AG04450 (cell line): Measurements from ENCODE around the gene LRRC41. TPM values are rescaled to one million over a fixed set of nuclear protein-coding genes. Genes with fewer than 3 reads are reported as not detected.

Experiments used
- CTCF ChIA-PET: fragments of 300-600, 350-600 bp; formaldehyde crosslinking; extraction: SDS; loops from one replicate; lab custom pipeline; 2022; ENCODE audit warnings: antibody characterized with exemption, inconsistent platforms; lab: Charles Lee
- POLR2A ChIA-PET: fragments of 350-600 bp; formaldehyde crosslinking; extraction: SDS; loops from one replicate; lab custom pipeline; 2021; ENCODE audit warnings: antibody characterized with exemption, inconsistent platforms; lab: Yijun Ruan, JAX
- DNase-seq: peaks from one replicate; pipeline ENCODE4 v3.0.0-alpha.2; 2011; ENCODE audit warnings: low read depth, low spot score
- H3K27ac ChIP-seq: one replicate; pipeline ENCODE4 v1.5.1; 2012; ENCODE audit warnings: low read depth, low read length, control low read depth
- H3K27me3 ChIP-seq: one replicate; pipeline ENCODE4 v1.6.0; 2012; ENCODE audit warnings: low read length; ENCODE audit not compliant: control insufficient read depth, insufficient read depth
- H3K4me3 ChIP-seq: 2 replicates; pipeline ENCODE4 v1.5.1; 2011; ENCODE audit warnings: mild to moderate bottlenecking, low read depth, low read length, control low read depth
- H3K9me3 ChIP-seq: 2 replicates; pipeline ENCODE4 v1.5.1; 2012; ENCODE audit warnings: low read length; ENCODE audit not compliant: control insufficient read depth, insufficient read depth
- polyA plus RNA-seq: library from polyadenylated mRNA; depleted of rRNA; stranded (reverse); fragments of >200 nt; gene quantifications from 2 replicates; pipeline ENCODE4 v1.2.3, GENCODE V29; 2011
- TF ChIP-seq, protein P1 (sequence below): IDR thresholded peaks from 2 replicates; pipeline ENCODE4 v1.5.1; 2011; ENCODE audit warnings: low read depth, low read length, control low read depth, inconsistent platforms

The LRRC41 gene
- polyA plus RNA-seq, 1 experiment, result 66.3 TPM

DNA sequence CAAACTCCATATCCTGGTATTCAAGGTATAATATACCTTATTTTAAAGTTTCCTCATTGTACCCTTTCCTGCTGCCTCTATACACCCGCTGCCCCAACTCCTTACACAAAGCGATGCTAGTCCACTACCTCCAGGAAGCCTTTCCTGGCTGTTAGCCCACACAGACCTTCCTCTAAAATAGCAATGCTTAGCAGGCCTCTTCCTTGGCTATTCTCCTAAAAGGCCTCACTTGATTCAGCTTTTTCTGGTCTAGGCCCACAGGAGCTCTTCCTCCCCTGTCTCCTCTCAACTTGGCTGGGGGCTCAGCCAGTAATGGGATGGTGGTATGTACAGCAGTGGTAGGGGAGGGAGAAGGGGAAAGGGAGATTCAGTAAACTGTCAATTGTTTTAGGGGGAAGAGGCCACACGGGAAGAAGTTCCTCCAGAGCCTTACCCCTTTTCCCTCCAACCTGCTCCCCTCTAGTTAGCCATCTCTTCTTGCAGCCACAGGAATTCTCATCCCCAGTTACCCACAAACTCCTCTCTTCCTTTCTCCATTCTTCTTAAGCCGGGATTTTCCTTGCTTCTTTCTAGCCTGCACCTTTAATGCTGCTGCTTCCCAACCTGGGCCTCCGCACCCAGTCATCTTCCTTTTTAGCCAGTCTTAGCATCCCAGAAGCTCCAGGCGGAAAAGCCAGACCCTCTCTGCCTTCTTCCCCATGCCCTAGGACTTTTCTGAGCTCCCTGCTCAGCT lies 2.6 kb downstream of the LRRC41 start:
- H3K9me3 ChIP-seq, result no peaks in the 10 kb centered on the region; the same call in 1 of the 2 replicates
- peak overlapping the region; percentile 95 for H3K27ac ChIP-seq
- ChIA-PET POLR2A (no interaction called here), CTCF (interaction anchor here (1.0 kb wide), 1 partner anchor 46 kb away, joined by 3 read pairs; no protein-coding TSS in a partner anchor)
- H3K4me3 ChIP-seq, result peak overlapping the region; percentile 86
- TF ChIP-seq, protein P1, sequence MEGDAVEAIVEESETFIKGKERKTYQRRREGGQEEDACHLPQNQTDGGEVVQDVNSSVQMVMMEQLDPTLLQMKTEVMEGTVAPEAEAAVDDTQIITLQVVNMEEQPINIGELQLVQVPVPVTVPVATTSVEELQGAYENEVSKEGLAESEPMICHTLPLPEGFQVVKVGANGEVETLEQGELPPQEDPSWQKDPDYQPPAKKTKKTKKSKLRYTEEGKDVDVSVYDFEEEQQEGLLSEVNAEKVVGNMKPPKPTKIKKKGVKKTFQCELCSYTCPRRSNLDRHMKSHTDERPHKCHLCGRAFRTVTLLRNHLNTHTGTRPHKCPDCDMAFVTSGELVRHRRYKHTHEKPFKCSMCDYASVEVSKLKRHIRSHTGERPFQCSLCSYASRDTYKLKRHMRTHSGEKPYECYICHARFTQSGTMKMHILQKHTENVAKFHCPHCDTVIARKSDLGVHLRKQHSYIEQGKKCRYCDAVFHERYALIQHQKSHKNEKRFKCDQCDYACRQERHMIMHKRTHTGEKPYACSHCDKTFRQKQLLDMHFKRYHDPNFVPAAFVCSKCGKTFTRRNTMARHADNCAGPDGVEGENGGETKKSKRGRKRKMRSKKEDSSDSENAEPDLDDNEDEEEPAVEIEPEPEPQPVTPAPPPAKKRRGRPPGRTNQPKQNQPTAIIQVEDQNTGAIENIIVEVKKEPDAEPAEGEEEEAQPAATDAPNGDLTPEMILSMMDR, result no peak
- DNase-seq, result no peak
- no peaks in the 10 kb centered on the region for H3K27me3 ChIP-seq

DNA sequence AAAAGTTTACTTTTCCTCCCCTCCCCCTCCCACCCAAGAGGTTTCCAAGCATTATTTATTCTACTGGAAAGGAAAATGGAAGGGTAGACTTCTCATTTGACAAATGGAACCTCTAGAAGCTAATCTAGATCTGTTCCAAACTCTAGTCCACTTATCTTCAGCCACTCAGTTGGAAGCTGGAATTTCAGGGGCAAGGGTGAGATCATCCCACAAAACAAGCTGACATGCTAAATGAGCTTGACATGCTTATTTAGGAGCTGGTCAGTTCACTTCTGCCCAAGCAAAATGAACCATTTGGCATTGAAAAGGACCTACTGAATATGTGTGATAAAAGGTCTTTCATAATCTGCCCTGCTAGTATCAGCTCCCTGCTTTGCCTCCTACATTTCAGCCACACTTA lies 5.0 kb downstream of the LRRC41 start:
- H3K4me3 ChIP-seq, result no peak overlapping the region
- TF ChIP-seq, protein P1, result no peak
- no peaks in the 10 kb centered on the region; the same call in 1 of the 2 replicates for H3K9me3 ChIP-seq
- H3K27me3 ChIP-seq, result no peaks in the 10 kb centered on the region
- no peak overlapping the region for H3K27ac ChIP-seq
- CTCF ChIA-PET, result interaction anchor here (0.7 kb wide), 1 partner anchor 67 kb away, joined by 5 read pairs; no protein-coding TSS in a partner anchor
- no peak for DNase-seq
- POLR2A ChIA-PET, result interaction anchor here (0.7 kb wide), 1 partner anchor 14 kb away, joined by 14 read pairs; no protein-coding TSS in a partner anchor

DNA sequence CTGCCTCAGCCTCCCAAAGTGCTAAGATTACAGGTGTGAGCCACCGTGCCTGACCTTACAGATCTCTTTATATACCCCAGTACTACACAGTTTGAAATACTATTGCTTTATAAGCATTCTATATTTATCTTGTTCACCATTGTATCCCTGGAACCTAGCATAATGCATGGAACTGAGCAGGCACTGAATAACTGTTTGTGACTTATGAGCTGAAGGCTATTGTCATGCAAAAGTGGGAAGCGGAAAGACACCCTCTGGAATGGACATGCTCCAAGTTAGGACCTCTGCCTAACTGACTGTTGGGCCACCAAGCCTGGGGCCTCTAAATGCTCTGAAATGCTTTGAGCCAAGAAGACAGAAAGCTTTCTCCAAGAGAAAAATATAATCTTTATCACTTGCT lies 8.1 kb downstream of the LRRC41 start:
- no peak for DNase-seq
- Histone ChIP-seq H3K27me3 (no peaks in the 10 kb centered on the region), H3K27ac (no peak overlapping the region), H3K9me3 (no peaks in the 10 kb centered on the region), H3K4me3 (no peak overlapping the region)
- ChIA-PET CTCF (interaction anchor here (1.0 kb wide), 1 partner anchor 52 kb away, joined by 4 read pairs; no protein-coding TSS in a partner anchor), POLR2A (no interaction called here)
- TF ChIP-seq, protein P1, result no peak

DNA sequence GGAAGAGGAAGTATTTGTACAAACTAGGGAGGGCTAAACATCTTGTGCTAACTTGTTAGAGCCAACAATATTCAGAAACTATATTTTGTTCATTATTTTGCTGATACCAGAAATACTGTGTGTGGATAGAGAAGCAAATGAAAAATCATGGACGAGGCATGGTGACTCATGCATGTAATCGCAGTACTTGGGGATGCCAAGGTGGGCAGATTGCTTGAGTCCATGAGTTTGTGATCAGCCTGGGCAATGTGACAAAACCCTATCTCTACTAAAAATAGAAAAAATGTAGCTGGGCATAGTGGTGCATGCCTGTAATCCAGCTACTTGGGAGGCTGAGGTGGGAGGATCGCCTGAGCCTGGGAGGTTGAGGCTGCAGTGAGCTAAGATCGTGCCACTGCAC lies 13.4 kb downstream of the LRRC41 start:
- Histone ChIP-seq H3K27me3 (no peaks in the 10 kb centered on the region), H3K4me3 (no peak overlapping the region), H3K27ac (no peak overlapping the region), H3K9me3 (no peaks in the 10 kb centered on the region; the same call in 1 of the 2 replicates)
- CTCF ChIA-PET, result interaction anchor here (0.7 to 1.0 kb wide), 2 partner anchors 66 to 70 kb away, joined by 3 read pairs; no protein-coding TSS in a partner anchor
- TF ChIP-seq, protein P1, result no peak
- no peak for DNase-seq
- POLR2A ChIA-PET, result interaction anchor here (0.8 kb wide), 1 partner anchor 52 kb away, joined by 9 read pairs; no protein-coding TSS in a partner anchor

DNA sequence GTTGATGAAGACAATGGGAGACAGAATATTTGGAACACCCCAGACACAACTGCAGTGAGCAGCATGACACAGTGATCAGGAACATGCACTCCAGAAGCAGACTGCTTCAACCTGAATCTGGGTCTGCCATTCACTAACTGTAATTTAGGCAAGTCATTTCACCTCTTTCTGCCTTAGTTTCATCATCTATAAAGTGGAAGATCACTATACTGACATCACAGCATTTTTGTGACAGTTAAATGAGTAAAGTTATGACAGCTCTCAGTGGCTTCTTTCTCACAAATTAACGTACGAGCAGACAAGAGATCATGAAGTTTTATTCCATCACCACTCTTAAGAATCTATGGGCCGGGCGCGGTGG lies 14.3 kb downstream of the LRRC41 start:
- Histone ChIP-seq H3K27me3 (no peaks in the 10 kb centered on the region), H3K9me3 (no peaks in the 10 kb centered on the region; the same call in 1 of the 2 replicates), H3K4me3 (no peak overlapping the region), H3K27ac (no peak overlapping the region)
- ChIA-PET CTCF (no interaction called here), POLR2A (no interaction called here)
- no peak for DNase-seq
- TF ChIP-seq, protein P1, result no peak
